T-helper 9 cell (primary cell): ENCODE data around the gene KCNG1.

Experiments used
- DNase-seq: peaks from one replicate; pipeline ENCODE4 v3.0.0-alpha.2; 2020

KCNG1 gene

GRCh38 chr20:51036226-51036625, 13.3 kb upstream of the KCNG1 start:
- DNase-seq: no peak

GRCh38 chr20:51034988-51035656, 12.2 kb upstream of the KCNG1 start:
- DNase-seq: no peak

DNA sequence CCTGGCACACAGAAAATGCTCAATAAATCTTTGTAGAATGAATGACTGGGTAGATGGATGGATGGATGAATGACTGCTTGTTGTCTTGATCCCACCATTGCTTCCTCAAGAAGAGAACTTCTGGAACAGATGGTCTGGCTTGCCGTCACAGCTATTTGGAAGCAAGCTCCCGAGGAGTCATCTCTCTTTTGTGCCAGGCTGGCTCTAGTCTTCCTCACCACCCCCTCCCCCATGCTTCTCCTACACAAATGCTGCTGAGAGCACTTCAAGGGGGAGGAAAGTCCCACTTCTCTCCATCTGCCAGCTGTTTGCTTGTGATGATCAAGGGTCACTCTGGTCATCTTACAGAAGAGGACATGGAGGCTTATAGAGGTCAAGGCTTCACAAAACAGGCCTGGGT, 11.6 kb upstream of the KCNG1 start:
- DNase-seq: no peak

DNA sequence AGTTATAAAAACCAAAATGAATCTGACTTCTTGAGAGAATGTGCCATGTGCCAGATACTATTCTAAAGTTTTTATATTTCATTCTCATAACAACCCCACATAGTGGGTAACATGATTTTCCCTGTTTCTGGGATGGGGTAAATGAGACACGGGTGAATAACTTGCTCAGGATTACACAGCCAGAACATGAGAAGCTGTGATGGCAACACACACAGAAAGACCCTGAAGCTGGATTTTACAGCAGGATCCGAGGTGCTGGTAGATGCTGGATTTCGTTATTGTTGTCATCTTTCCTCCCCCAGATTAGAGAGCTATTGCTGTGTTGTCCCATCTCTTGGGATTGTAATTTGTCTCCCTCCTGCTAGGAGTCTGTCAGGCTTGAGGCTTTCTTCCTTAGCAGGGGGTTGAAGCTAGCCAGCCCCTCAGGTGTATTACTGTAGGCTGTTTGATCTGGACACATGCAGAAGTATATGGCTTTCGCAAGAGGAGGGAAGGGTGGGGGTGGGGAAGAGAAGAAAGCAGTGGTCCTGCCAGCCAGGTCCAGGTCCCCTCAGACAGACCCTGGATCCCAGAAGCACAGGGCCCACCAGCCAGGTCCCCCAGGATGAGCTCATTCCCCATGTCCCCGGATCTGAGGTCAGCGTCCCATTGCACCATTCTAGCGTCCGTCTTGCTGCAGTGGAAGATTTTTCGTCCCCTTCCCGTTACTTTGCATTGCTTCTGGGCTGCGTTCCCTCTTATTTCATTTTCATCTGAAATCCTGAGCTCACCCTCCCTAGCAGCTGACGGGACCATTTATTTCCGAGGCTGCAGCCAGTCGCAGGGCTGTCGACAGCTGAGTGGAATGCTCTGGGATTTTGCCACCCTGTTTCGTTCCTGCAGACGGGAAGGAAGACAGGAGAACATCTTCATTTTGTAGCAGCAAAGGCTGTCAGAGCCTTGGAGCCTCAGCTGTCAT, 7.3 kb upstream of the KCNG1 start:
- no peak for DNase-seq

DNA sequence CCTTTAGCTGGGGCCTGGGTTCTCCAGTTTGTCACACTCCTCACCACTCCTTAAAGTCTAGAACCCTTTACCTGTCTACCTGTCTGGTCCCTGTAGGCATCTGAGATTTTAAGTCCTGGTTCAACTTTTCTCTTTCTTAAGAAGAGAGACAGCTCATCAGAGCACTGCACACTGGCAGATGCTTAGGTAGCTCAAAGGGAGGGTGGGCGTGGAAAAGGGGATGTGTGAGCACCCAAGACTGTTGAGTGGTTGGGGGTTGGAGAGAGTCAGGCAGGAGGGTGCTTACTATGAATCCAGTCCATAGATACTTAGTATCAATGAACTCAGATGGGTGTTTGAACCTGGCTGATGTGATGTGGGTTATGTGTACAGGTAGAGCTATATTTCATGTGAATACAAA, 6.6 kb upstream of the KCNG1 start:
- DNase-seq: no peak

DNA sequence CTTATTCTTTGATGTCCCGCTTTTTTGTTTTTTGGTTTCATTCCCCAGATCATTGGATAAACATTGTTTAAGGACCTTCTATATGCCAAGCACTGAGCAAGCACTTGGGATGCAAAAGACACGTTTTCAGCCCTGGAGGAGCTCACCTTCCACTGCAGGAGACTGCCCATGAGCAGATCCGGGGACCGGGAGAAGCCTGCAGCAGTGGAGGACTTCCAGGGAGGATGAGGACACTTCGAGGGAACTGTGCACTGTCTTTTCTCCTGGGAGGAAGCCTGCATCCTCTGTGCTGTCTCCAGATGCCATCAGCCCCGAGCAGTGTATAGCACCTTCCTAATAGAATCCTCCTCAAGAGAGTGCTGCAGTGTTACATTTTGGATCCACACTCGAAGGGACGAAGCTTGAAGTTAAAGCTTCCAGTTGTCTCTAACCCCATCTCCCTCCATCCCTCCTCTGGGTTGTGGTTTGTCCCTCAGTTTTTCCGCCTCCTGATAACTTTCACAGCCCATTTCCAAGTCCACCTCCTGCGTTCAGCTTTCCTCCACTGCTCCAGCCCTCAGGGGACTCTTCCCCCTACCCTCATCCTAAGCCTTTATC, 5.8 kb upstream of the KCNG1 start:
- DNase-seq: no peak

- DNase-seq: no peak
Measured at GRCh38 chr20:51027035-51027795, 4.3 kb upstream of the KCNG1 start.

GRCh38 chr20:51026269-51026668, 3.4 kb upstream of the KCNG1 start:
- DNase-seq: no peak

DNA sequence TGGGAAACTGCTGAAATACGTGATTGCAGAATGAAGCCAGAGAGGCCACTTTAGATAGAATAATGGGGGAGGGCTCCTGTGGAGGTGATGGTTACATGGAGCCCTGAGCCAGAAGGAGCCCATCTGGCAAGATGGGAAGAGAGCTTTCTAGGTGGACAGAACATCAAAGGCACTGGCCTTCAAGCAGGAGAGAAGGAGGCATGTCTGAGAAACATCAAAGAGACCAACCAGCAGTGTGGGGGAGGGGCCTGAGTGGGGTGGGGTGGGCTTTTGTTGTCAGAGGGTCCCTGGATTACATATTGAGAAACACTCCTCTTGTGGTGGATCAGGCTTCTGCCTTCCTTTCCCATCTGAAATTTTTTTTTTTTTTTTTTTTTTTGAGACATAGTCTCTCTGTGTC, 1.9 kb upstream of the KCNG1 start:
- DNase-seq: no peak

- no peak for DNase-seq
Measured at GRCh38 chr20:51023617-51024155, 779 bp upstream of the KCNG1 start.

DNA sequence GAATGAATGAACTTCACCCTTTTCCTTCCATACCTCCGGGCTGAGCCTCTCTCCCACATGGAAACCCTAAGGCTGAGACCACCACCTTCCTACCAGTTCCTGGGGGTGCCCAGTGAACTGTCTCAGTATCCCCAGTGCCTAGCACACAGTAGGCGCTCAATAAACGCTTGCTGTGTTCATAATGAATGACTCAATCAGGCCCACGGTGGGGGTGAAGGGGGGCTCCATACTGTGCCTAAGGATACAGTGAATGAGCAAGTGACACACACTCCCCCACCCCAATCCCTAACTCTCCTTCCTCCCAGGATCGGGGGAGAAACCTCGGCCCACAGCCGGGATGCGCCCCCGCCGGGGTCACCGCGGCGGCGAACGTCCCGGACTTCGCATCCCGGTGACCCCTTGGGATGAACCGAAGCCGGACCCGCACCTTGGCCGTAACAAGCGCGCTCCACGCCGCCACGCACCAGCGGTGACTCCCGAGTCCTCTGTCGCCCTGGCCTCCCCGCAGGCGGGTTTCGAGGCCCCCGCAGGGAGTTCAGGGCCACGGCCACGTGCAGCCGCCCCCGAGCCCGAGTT, 592 bp downstream of the KCNG1 start:
- DNase-seq: no peak

DNA sequence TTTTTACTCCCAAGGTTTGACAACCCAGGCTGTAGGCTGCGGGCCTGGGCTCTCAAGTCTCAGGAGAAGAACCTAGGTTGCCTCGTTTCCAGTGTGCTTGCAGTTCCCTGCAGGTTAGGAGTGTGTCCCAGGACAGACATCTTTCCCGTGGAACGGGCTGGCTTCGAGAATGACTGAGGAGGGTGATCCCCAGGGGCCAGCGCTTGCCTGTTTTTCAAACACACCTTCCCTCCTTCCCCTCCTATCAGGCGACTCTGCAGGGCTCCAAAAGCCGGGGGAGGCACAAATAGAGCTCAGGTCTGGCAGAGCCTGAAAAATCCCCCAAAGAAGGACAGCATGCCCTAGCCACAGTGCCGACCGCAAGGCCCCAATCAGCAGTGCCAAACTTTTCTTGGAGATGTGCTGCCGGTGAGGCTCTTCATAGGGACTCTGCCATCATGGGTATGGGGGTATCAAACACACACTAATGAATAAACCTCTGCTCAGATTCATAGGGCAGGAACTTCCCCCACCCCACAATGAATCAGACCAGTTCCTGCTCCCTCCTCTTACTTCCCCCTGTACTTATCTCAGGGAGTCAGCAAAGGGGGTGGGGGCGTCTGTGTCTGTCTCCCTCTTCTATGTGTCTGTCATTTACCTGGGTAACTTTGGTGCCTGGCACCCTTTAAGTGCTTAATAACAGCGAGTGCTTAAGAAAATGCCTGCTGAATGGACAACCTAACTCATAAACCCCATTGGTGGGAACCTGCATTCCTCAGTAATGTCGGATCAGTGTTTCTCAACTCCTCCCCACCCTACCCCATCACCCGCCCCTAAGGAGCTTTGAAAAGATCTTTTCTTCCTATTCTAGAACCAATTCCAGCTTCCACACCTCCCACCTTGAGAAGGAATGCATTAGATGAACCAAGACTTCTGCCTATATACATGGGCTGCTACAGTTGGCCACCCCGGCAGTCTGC, 1.6 kb downstream of the KCNG1 start:
- no peak for DNase-seq

- DNase-seq: no peak
Measured at GRCh38 chr20:51020657-51021056, 2.2 kb downstream of the KCNG1 start.

DNA sequence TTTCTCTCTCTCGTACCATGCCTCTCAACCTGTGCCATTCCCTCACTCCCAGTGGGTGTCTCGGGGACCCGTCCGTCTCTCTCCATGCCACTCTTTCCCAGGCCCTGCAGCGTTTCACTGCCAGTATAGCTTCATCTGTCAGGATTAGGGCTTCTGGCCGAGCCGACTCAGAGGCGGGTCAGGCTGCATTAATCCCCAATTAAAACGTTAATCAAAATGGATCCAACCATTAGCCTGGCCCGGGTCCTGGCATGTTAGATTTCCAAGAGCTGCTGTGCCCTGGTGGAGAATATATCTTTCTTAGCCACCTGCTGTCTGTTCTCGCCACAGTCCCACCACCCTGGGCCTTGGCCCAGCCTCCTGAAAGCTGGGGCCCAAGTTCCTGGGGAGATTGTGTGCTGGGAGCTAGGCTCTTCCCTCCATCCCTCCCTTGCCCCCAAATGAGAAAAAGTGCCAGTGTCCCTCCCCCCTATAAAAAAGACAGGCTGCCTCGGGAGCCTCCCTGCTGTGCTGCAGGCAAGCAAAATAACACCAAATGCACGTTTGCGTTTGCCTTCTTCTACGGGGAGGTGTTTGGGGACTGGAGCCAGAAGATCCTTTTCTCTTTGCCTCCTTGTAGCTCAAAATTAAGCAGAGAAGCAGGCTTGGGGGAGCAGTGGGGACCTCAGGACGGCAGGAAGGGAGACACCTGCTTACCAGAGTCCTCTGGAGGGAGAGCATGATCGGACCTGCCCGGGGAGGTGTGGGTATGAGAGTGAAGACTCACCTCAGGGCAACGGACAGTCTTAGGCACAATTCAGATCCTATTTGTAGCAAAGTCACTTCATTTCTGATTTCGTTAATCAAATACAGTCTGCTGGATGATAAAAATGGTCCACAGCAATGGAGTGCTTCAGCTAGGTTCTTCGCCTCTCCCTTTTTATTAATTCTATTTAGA, 3.0 kb downstream of the KCNG1 start:
- no peak for DNase-seq

DNA sequence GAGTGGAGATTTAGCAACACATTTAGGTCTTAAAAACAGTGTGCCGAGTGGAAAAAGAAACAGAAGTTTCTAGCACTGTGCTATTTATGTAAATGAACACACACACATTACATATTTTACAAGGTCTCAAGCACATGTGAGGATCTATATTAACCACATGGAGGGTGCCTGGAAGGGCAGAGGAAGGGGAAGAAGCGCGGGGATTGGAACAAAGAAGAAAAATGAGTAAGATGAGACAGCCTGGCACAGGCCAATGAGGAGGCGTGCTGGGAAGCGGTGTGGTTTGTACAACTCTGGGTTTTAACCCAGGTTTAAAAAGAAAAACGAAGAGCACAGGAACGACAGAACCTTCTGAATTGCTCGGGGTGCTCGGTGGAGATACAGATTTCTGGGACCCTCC, 5.7 kb downstream of the KCNG1 start:
- no peak for DNase-seq

- no peak for DNase-seq
Measured at GRCh38 chr20:51016521-51016920, 6.4 kb downstream of the KCNG1 start.

DNA sequence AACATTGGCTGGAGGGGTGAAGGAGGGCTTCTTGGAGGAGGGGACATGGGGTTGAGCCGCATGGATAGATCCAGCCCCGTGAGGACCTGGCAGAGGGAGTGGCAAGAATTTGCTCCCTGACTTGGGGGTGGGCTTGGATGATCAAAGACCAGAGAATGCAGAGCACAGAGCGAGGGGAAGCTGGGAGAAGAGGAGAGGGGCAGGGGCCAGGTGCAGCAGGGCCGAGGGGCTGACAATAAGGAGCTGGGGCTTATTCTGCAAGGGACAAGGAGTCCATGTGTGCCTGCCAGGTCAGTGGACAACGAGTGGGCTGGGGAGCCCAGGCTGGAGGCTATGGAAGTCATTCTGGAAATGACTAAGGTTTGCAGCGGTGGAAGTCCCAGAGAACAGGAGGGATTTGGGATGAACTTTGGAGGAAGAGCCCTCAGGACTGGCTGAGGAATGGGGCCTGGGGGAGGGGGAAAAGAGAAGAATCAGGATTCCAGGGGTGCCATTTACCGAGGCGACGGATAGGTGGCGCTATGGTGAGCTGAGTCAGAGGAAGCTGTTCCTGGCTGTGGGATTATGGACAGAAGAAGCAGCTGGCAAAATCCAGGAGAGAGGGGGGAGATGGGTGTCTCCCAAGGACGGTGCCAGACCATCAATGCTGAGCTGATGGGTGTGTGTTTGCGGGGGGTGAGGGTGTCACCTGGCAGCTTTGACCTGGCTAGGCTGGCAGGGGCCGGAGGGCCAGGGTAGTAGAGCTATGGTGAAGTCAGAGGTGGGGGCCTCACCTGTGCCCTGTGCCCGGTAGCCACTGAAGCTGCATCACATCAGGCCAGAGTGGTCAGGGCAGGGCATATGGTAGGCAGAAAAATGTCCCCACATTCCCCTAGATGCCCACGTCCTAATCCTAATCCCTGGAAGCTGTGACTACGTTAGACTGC, 7.8 kb downstream of the KCNG1 start:
- DNase-seq: no peak

DNA sequence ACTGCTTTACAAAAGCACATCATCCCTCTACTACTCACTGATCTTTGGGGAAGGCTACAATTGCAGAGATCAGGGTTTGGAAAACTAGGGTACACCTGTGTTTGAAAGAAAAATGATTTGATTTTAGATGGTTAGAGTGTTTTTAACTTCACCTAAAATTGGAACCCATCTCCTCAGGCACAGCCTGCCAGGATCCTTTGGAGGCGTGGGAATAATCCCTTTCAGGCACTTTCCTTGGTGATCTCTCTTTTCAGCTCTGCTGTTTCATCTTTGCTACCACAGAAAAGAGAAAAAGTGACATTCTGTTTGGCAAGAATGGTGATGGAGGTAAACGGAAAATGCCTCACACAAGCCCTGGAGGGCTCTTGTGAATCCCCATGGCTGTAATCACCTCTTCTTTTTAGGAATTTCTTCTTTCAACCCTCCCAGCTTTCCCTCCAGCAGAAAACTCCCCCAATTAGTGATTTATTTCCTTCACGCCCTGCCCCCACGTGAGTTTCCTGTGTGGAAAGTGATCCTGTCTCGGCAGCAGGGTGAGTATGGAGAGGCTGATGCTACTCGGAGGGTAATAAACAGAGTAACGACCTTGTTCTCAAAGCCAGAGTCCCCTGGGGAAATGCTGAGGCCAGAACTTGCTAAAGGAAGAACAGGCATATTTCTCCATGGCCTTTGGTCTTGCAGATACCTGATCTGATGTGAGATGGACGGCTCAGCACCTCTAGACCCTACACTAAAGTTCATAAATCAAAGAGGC, 9.2 kb downstream of the KCNG1 start:
- DNase-seq: no peak
